CD4-positive, alpha-beta T cell treated with Interleukin-4 for 4 hours (primary cell): ENCODE measurements around the gene SLC38A7.

Experiments
- DNase-seq: peaks from one replicate; pipeline ENCODE4 v3.0.0-alpha.2; 2020

Gene SLC38A7

DNA sequence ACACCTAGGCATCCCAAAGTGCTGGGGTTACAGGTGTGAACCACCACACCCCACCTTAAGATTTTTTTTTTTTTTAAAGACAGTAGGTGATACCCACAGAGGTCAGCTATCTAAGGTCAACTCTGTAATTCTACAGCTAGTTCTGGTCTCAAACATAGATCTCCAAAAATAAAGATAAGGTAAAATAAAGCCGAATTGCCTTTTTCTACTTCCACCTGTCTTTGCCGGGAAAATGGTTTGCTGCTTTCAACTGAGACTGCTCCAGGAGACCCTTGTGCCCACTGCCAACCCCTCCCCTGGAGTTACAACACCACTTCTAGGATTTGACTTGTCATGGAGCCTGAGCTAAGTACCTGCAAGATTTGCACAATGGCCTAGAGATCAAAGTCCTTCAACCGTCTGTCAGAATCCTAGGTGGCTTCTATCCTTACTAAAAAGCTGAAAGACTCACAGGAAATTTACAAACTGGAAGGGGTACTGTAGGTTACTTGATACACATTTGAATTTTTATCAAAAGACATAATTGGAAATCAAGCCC, 50.2 kb downstream of the SLC38A7 start:
- DNase-seq, result no peak

DNA sequence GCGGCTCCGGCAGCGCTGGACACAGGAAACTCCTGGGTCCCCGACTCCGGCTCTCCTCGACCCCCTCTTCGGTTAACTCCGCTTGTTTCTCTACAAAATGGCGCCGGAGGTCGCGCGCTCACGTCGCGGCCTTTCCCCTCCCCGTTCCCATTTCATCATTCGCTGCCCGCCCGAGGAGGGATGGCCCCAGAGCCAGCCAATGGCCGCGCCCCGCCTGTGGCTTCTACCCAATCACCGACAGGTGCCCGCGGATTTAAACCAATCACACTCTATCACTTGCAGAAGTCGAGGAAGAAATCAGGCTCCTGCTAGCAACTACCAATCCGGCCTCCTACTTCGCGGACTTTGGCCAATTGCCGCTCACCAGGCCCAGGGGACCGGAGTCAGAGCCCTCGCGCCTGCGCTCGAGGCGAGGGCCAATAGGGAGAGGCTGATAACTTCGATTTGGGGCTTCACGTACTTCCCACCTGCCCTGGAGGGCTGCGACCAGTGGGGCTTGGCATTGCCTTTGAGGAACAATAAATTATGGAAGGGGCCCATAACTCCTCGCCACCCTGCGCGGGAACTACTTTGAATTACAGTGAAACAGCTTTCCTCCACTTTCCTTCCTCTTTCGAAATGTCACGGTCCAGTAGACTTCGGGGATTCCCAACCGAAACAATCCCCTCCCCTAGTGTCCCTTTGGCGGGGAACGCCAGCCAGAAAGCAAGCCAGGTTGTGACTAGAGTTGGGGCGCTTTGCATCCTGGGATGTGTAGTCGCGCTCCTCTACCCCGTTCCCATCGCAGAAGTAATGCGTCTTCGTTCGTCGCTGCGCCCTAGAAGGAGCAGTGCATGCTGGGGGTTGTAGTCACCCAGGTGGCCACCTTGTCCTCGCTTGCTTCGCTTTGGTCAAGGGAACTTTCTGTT, 54.6 kb downstream of the SLC38A7 start, which contains the start of gene CNOT1:
Gene CNOT1 (minus strand): TSS at position 94 of the 908 bp plus-strand sequence. CDS start 30,489 bp downstream, outside the sequence.
- DNase-seq, result peak; percentile 99

DNA sequence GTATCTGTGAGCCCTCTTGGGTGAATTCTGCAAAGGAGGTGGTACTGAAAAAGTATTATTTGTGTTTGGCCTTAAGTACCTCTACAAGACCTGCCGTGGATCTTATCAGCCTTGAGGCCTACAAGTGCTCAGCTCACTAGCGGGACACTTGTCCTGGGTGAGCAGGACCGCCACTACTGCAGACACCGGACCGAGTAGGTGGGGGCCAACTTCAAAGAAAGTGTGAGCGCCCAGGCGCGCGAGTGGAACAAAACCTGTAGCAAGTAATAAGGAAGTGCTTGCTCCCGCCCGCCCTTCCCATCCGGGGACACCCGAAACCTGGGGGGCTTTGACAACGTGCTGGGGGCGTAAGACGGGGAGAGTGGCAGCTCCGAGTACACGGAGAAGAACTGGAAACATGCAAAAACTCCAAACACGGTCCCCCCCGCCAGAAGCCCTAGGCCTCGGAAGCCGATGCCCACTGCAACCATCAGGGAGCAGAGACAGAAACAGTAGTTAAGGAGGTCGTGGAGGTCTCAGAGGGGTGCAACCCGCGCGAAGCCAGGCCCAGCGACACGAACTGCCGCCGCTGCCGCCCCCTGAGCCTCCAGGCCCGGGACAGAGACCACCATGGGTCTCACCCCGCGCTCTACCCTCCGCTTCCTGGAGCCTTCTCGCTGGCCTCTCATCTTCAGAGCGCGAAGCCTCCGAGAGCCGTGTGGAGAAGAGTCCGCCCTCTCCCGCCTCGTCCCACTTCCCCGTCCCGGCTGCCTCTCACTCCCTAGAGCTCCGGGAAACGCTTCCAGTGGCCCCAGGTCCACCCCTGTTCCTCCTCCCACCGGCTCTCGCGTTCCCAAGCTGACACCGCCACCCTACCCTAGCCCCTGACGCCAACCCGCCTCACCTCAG, 55.5 kb downstream of the SLC38A7 start:
- DNase-seq, result peak; percentile 41

DNA sequence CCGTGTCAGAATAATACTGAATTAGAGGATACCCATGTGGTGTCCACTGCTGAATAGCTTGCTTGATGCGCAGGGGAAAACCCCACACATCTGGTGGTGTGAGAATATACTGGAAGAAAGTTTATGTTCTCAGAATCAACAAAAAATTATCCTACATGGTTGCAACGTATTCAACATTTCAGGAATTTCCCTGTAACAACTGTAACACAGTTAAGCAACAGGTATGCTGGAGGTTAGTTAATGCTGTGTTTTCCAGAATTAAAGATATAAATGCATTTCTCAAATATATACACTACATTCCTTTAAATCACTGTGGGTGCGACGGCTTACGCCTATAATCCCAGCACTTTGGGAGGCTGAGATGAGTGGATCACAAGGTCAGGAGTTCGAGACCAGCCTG, 60.4 kb downstream of the SLC38A7 start:
- DNase-seq, result no peak

DNA sequence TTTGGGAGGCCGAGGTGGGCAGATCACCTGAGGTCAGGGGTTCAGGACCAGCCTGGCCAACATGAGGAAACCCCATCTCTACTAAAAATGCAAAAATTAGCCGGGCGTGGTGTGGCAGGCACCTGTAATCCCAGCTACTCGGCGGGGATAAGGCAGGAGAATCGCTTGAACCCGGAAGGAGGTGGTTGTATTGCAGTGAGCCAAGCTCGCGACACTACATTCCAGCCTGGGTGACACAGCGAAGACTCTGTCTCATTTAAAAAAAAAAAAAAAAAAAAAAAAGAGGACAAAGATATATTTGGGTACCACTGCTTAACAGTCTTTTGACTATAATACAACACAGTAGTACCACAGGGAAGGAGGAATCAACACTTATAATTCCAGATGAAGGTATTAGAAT, 64.2 kb downstream of the SLC38A7 start:
- DNase-seq, result no peak

DNA sequence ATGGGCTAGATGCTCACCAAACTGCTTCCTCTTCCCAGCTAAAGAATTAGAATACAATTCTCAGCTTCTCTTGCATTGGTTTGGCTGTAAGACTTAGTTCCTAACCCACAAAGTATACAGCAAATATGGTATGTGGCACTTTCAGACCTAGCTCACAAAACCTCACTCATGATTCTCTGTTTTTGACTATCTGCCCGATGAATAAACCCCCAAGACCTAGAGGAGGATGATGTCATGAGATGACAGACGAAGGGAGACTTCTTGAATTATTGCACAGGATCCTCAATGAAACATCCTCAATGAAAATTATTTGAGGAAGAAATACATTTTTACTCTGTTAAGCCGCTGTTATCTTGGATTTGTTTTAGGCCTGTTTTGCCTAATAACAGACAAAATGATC, 69.3 kb downstream of the SLC38A7 start:
- DNase-seq, result no peak
